Muscle layer of duodenum (tissue), 2 donors: ENCODE results near the gene ZNF609.

Source experiments
- H3K27ac ChIP-seq: one replicate; pipeline ENCODE4 v1.7.0; 2013; ENCODE audit warnings: mild to moderate bottlenecking, low read length
- H3K27me3 ChIP-seq: one replicate; pipeline ENCODE4 v1.7.0; 2013; ENCODE audit warnings: low read depth, mild to moderate bottlenecking, control low read depth, low read length
- H3K36me3 ChIP-seq, 2 donors: one replicate each; pipeline ENCODE4 v1.7.0; 2013; ENCODE audit warnings: low read length in 2 of 2, control low read depth in 1 of 2, mild to moderate bottlenecking in 1 of 2; ENCODE audit not compliant: insufficient read depth in 2 of 2, control insufficient read depth in 1 of 2
- H3K4me1 ChIP-seq, 2 donors: one replicate each; pipeline ENCODE4 v1.7.0; 2013; ENCODE audit warnings: low read length in 2 of 2, mild to moderate bottlenecking in 2 of 2, control low read depth in 1 of 2, moderate library complexity in 1 of 2; ENCODE audit not compliant: insufficient read depth in 2 of 2, control insufficient read depth in 1 of 2
- H3K4me3 ChIP-seq, 2 donors: one replicate each; pipeline ENCODE4 v1.7.0; 2013; ENCODE audit warnings: low read length in 2 of 2, low read depth in 1 of 2, mild to moderate bottlenecking in 1 of 2
- H3K9me3 ChIP-seq, 2 donors: one replicate each; pipeline ENCODE4 v1.7.0; 2013; ENCODE audit warnings: low read length in 2 of 2, control low read depth in 1 of 2, mild to moderate bottlenecking in 1 of 2; ENCODE audit not compliant: control insufficient read depth in 1 of 2
- donor health status: healthy.

ZNF609 gene

GRCh38 chr15:64460724-64461720 is 644 bp downstream of the ZNF609 start:
- Histone ChIP-seq H3K36me3 (no peaks in the 10 kb centered on the region), H3K27ac (peak overlapping the region; percentile 70), H3K4me3 (peak overlapping the region; percentile 55 to 74), H3K4me1 (peaks cover 18 to 58% of the 10 kb centered on the region in 2 donors), H3K9me3 (no peaks in the 10 kb centered on the region), H3K27me3 (no peaks in the 10 kb centered on the region)

GRCh38 chr15:64461721-64462162 is 1.4 kb downstream of the ZNF609 start:
- peak overlapping the region; percentile 45 to 74 for H3K4me3 ChIP-seq
- H3K27ac ChIP-seq: peak overlapping the region; percentile 70
- H3K27me3 ChIP-seq: no peaks in the 10 kb centered on the region
- H3K36me3 ChIP-seq: no peaks in the 10 kb centered on the region
- peaks cover 23 to 56% of the 10 kb centered on the region in 2 donors for H3K4me1 ChIP-seq
- no peaks in the 10 kb centered on the region for H3K9me3 ChIP-seq

DNA sequence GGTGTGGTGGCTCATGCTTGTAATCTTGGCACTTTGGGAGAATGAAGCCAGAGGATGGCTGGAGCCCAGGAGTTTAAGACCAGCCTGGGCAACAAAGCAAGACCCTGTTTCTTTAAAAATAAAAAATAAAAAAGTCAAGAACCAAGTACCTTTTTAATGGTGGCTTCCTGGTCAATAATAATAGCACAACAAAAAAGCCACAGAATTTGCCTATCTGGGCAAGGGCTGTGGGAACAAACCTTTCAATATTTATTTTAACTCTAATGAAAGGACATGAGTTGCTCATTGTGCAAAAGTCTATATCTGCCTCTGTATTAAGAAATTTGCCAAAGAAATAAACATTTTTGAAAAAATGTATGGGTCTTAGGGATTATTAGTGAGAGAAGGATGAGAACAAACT is 2.1 kb downstream of the ZNF609 start:
- Histone ChIP-seq H3K27ac (no peak overlapping the region), H3K9me3 (no peaks in the 10 kb centered on the region), H3K4me3 (peak overlapping the region; percentile 45 to 74), H3K27me3 (no peaks in the 10 kb centered on the region), H3K4me1 (peaks cover 27 to 60% of the 10 kb centered on the region in 2 donors), H3K36me3 (no peaks in the 10 kb centered on the region)

GRCh38 chr15:64464276-64465005 is 4.1 kb downstream of the ZNF609 start:
- no peak overlapping the region for H3K4me3 ChIP-seq
- peaks cover 27 to 58% of the 10 kb centered on the region in 2 donors for H3K4me1 ChIP-seq
- no peaks in the 10 kb centered on the region for H3K9me3 ChIP-seq
- no peaks in the 10 kb centered on the region for H3K27me3 ChIP-seq
- no peak overlapping the region for H3K27ac ChIP-seq
- no peaks in the 10 kb centered on the region for H3K36me3 ChIP-seq

- no peak overlapping the region for H3K27ac ChIP-seq
- H3K27me3 ChIP-seq: no peaks in the 10 kb centered on the region
- H3K4me1 ChIP-seq: peaks cover 27 to 52% of the 10 kb centered on the region in 2 donors
- no peaks in the 10 kb centered on the region for H3K9me3 ChIP-seq
- no peaks in the 10 kb centered on the region for H3K36me3 ChIP-seq
- no peak overlapping the region for H3K4me3 ChIP-seq
Measured at GRCh38 chr15:64466408-64467141, 6.2 kb downstream of the ZNF609 start.

- Histone ChIP-seq H3K36me3 (no peaks in the 10 kb centered on the region), H3K27me3 (no peaks in the 10 kb centered on the region), H3K9me3 (no peaks in the 10 kb centered on the region), H3K4me3 (no peak overlapping the region), H3K4me1 (peaks cover under 1 to 5% of the 10 kb centered on the region in 2 donors), H3K27ac (no peak overlapping the region)
Measured at GRCh38 chr15:64472161-64472560, 11.8 kb downstream of the ZNF609 start.

DNA sequence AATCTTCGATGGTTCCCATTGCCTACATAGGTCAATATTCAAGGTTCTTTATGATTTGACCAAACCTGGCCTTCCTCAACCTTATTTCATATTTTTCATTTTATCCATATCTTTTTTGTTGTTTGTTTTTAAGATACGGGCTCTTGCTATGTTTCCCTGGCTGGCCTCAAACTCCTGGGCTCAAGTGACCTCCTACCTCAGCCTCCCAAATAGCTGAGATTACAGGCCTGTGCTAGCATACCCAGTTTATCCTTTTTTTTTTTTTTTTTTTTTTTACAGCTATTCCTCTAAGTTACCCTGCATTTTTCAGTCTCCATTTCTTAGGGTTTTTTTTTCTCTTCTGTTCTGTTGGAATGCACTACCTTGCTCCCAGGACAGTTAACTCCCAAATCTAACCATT is 14.5 kb downstream of the ZNF609 start:
- no peak overlapping the region for H3K27ac ChIP-seq
- no peaks in the 10 kb centered on the region for H3K27me3 ChIP-seq
- no peak overlapping the region for H3K4me3 ChIP-seq
- no peaks in the 10 kb centered on the region for H3K4me1 ChIP-seq
- no peaks in the 10 kb centered on the region for H3K9me3 ChIP-seq
- no peaks in the 10 kb centered on the region for H3K36me3 ChIP-seq

GRCh38 chr15:64476550-64476949 is 16.2 kb downstream of the ZNF609 start:
- no peak overlapping the region for H3K27ac ChIP-seq
- H3K27me3 ChIP-seq: no peaks in the 10 kb centered on the region
- H3K36me3 ChIP-seq: no peaks in the 10 kb centered on the region
- H3K4me1 ChIP-seq: no peaks in the 10 kb centered on the region
- no peak overlapping the region for H3K4me3 ChIP-seq
- H3K9me3 ChIP-seq: no peaks in the 10 kb centered on the region

GRCh38 chr15:64478863-64479262 is 18.5 kb downstream of the ZNF609 start:
- Histone ChIP-seq H3K4me3 (no peak overlapping the region), H3K4me1 (no peaks in the 10 kb centered on the region), H3K9me3 (no peaks in the 10 kb centered on the region), H3K27ac (no peak overlapping the region), H3K27me3 (no peaks in the 10 kb centered on the region), H3K36me3 (no peaks in the 10 kb centered on the region)

GRCh38 chr15:64480891-64481290 is 20.5 kb downstream of the ZNF609 start:
- H3K27ac ChIP-seq: no peak overlapping the region
- H3K9me3 ChIP-seq: no peaks in the 10 kb centered on the region
- no peaks in the 10 kb centered on the region for H3K27me3 ChIP-seq
- H3K36me3 ChIP-seq: no peaks in the 10 kb centered on the region
- H3K4me1 ChIP-seq: no peaks in the 10 kb centered on the region
- H3K4me3 ChIP-seq: no peak overlapping the region

DNA sequence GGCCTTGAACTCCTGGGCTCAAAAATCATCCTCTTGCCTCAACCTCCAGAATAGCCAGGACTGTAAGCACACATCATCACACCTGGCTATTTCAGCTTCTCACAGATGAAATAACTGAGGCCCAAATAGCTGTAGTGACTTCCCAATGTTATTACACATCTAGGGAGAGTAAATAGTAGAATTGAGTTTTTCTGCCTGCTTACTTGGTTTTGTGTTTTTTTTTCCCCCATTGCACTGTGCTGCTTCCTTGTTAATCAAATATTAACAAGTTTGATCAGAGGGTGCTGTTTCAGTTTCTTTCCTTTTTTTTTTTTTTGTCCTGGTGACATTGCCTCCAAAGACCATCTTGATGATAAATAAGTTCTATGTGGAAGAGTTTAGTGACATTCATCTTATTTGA is 23.4 kb downstream of the ZNF609 start:
- H3K4me3 ChIP-seq: no peak overlapping the region
- no peaks in the 10 kb centered on the region for H3K36me3 ChIP-seq
- no peaks in the 10 kb centered on the region for H3K4me1 ChIP-seq
- no peak overlapping the region for H3K27ac ChIP-seq
- no peaks in the 10 kb centered on the region for H3K27me3 ChIP-seq
- no peaks in the 10 kb centered on the region for H3K9me3 ChIP-seq
